GM04503 (cell line): Measurements from ENCODE around the gene COA3.
A peak's percentile ranks its signal among the peaks of the same experiment; 100 is the strongest.

ENCODE experiments used
- DNase-seq: peaks from one replicate; pipeline ENCODE4 v3.0.0-alpha.2; 2012; ENCODE audit warnings: low read depth

The COA3 gene, protein sequence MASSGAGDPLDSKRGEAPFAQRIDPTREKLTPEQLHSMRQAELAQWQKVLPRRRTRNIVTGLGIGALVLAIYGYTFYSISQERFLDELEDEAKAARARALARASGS

DNA sequence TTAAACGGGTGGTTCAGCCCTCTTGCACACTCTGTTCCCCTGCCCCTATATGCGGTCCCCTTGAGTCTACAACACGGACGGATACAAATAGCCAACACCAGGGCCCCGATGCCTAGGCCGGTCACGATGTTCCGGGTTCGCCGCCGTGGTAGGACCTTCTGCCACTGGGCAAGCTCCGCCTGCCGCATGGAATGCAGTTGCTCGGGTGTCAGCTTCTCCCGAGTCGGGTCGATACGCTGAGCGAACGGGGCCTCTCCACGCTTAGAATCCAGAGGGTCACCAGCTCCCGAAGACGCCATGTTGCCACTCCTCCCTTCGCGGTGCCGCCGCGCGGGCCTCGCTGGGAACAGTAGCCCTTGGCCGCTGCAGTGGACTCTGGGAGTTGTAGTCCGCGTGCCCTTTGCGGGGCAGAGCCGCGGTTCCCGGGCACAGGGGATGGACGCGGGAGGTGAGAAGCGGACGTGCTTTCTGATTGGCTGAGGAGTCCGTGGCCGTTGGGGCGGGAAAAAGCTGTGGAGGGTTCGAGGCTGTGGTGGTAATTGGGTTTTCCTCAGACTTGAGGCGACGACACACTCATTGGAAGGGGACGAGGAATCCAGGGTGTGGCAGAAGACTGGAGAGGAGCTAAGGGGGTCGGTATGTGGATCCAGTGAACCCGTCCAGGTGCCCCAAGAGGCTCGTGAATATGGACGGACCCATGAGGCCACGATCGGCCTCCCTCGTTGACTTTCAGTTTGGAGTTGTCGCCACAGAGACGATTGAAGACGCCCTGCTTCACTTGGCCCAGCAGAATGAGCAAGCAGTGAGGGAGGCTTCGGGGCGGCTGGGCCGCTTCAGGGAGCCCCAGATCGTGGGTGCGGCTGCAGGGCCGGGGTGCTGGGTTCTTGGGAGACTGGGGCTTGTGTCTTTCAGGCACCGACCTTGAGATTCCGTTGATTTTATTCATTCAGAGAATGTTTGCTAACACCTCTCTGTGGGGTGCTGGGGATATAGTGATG is at the start of gene COA3, which contains the start of gene CNTD1:
Gene COA3, minus strand, starts transcription at position 322 of the 998 bp plus-strand sequence. Its CDS starts 23 bp downstream, at position 299.
Gene CNTD1, plus strand, starts transcription at position 479 of the 998 bp plus-strand sequence. Its CDS starts 207 bp downstream, at position 686.
- peak; percentile 47 for DNase-seq

DNA sequence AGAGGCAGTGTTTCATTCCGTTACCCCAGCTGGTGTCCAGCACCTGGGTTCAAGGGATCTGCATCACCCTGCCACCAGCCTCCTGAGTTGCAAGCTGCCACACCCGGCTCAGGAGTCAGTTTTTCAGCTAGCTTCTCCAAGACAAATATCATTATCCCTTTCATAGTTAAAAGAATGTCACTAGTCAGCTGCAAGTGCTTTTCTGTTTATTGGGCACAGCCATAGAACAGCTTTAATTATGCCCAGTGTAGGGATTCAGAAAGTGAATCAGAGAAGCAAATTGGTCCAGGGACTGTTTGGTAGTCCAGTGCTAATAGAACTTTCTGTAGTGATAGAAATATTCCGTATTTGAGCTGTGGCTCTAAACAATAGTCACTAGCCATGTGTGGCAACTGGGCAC is 49.6 kb upstream of the COA3 start:
- DNase-seq: no peak

DNA sequence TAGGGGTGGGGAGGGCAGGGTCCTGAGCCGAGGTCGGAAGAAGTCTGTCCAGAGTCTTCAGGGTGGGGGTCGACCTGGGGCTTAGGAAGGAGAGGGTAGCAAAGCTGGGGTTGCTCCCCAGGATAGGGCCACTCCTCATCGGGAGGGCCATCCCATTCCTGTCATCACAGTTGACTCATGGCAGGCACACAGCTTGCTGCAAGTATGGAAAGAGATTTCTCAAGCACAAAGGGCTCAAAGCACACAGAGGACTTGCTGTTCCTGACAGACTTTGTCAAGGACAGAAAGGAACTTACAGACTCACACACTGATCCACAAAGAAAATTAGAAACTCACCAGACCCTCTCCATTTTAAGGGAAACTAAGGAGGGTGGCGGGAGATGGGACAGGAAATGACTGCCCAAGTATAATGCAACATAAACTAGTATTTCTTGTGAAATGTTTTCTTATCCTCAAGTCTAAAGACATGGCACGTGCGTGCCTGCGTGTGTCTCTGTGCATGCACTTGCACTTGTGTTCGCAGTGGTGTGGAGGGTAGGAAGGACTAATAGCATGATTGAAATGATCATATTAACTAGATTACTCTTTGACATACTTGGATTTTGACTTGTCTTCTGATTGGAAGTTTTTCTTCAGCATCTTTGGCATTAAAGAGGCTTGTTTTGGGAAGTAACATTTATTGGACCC is 48.2 kb upstream of the COA3 start:
- peak; percentile 12 for DNase-seq

DNA sequence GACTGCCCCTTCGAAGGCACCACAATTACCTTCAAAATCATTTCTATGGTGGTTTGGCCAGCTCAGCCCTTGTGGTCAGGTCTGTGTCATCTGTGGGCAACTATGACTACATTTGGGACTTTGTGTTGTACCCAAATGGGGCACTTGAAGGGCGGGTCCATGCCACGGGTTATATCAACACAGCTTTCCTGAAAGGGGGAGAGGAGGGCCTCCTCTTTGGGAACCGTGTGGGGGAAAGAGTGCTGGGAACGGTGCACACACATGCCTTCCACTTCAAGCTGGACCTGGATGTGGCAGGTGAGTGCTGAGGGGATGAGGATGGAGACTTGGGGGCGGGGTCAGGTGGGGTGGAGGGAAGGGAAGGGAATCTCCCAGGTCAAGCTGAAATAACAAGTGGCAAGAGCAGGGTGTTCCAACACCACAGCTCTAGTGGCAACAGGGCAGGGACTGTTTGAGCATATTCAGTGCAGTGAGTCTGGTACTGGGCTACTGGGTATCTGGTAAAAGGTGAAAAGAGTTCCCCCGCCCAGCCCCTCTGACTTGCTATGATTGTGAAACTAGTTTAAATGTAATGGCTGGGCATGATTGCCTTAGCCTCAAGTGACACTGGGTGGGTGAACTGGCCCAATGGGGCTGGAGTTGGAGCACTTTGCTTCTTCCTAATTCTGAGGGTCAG is 47.6 kb upstream of the COA3 start:
- DNase-seq: no peak

DNA sequence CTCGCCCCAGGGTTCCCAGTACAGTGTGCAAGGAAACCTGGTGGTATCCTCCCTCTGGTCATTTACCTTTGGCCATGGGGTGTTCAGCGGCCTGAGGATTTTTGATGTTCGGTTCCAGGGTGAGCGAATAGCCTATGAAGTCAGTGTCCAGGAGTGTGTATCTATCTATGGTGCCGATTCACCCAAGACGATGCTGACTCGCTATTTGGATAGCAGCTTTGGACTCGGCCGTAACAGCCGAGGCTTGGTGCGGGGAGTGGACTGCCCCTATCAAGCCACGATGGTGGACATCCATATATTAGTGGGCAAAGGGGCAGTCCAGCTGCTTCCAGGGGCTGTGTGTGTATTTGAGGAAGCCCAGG is 47.0 kb upstream of the COA3 start:
- DNase-seq: no peak

DNA sequence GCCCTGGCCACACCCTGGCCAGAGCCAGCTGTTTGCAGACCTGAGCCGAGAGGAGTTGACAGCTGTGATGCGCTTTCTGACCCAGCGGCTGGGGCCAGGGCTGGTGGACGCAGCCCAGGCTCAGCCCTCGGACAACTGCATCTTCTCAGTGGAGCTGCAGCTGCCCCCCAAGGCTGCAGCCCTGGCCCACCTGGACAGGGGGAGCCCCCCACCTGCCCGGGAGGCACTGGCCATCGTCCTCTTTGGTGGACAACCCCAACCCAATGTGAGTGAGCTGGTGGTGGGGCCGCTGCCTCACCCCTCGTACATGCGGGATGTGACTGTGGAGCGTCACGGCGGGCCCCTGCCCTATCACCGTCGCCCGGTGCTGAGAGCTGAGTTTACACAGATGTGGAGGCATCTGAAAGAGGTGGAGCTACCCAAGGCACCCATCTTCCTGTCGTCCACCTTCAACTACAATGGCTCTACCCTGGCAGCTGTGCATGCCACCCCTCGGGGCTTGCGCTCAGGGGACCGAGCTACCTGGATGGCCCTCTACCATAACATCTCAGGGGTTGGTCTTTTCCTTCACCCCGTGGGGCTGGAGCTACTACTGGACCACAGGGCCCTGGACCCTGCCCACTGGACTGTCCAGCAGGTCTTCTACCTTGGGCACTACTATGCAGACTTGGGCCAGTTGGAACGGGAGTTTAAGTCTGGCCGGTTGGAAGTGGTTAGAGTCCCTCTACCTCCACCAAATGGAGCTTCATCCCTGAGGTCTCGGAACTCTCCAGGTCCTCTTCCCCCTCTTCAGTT is 46.5 kb upstream of the COA3 start:
- DNase-seq: no peak

DNA sequence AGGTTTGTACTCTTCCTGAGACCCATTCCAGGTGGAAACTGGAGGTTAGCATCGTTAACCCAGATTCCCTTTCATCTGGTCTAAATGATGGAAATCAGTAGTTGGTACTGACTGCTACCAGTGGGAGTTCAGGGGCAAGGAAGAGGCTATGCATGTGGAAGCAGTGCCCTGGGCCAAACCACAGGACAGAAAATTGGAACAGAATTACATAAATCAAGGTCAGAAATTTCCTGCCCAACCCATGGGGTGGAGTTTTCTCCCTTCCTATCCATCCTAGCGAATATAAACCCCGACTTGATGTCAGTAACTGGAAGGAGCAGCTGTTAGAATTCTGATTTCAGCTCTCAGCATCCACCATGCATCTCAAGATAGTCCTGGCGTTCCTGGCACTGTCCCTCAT is 45.8 kb upstream of the COA3 start, which contains the start of gene AOC2:
Gene AOC2, plus strand, starts transcription at position 310 of the 400 bp plus-strand sequence. Its CDS starts 47 bp downstream, at position 357.
- DNase-seq: peak; percentile 16

DNA sequence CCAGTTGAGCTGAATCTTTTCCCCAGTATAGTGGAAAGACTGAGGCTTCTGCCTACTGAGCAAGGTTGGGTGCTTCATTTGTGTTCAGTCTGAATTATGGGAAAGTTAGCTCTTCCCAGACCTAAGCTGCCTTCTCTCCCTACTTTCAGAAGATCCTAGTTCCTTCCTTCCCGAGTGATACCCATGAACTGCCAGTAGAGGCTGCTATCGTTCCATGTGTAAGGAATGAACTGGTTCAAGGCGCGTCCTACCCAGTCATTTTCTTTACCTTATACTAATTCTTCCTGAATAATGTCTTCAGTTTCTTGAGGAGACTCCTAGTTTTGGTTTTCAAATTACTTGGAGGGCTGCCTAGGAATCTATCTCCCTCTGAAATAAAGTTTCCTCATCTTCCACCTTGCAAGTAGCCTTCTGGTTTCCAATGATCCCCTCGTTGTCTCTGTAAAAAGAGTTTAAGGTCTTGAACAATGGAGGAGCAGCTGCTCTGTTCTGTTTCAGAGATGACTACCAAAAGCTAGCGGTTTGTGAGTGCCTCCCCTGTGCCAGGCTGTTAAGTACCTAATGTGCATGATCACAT is 44.9 kb upstream of the COA3 start:
- peak; percentile 15 for DNase-seq

DNA sequence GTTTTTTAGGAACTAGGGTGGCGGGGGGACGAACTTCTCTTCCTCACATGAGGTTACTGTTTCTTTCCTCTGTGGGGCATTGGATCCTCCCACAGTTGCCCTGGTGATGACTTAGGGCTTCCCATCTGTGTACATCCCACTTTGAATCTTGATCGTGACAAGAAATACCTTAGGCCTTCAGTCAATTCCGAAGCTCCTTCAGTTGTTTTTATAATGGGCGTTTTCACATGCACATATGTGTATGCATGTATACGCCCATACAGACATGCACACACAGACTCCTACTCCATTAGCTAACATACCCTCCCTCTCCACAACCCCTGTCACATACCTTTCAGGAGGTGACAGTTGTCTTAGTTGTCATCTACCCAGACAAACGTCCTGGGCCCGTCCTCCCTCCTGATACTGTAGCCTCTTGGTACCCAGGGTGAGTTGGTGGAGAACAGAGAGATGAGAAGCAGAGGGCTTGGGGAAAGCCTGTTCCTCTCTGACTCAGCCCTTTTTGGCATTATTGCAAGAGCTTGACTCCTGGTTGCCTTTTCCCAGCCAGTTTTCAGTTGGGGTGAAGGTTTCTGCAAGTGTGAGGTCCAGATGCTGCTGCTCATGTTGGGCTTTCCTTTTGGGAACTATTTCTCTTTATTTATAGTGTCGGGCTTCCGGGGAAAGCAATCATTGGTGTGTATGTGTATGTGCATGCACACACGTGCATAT is 43.6 kb upstream of the COA3 start:
- DNase-seq: no peak

DNA sequence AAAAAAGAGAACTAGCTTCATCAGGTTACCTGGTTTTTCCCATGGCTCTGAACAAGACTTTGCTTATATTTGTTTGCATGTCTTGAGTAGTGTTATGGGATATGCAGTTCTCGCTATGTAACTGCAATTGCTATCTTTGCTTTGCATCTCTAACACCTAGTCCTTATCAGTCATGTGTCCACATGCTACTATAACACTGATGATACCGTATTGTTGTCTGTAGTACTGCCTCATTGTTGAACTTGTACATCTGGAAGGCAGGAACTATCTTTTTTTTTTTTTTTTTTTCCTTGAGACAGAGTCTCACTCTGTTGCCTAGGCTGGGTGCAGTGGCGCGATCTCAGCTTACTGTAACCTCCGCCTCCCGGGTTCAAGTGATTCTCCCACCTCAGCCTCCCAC is 37.2 kb upstream of the COA3 start:
- no peak for DNase-seq

DNA sequence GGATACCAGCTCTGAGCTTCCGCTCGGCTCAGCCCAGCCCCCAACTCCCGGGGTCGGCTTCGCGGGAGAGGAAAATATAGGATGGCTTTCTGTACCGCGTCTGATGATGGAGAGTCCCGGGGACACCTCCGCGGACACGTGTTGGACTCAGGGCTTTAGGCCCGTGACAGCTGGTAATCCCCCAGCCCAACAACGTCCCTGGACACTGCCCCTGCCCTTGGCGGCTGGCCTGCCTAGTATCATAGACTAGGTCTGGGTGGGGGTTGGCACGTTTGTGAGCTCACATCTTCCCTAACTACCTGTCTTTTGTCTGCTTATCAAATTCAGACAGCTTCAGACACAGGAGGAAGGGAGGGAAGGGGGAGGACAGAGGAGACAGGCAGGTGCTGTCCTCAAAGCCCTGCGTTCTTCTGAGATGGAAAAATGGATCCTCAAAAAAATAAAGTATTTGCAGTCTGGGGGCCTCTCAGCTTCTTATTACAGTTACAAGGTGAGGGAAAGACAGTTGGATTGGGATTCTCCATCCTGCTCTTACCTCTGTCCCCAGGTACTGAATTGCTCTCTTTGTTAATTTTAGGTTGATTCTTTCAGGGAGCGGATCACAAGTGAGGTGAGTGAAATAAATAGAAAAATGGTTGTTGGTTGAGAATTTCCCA is 35.4 kb upstream of the COA3 start:
- no peak for DNase-seq

DNA sequence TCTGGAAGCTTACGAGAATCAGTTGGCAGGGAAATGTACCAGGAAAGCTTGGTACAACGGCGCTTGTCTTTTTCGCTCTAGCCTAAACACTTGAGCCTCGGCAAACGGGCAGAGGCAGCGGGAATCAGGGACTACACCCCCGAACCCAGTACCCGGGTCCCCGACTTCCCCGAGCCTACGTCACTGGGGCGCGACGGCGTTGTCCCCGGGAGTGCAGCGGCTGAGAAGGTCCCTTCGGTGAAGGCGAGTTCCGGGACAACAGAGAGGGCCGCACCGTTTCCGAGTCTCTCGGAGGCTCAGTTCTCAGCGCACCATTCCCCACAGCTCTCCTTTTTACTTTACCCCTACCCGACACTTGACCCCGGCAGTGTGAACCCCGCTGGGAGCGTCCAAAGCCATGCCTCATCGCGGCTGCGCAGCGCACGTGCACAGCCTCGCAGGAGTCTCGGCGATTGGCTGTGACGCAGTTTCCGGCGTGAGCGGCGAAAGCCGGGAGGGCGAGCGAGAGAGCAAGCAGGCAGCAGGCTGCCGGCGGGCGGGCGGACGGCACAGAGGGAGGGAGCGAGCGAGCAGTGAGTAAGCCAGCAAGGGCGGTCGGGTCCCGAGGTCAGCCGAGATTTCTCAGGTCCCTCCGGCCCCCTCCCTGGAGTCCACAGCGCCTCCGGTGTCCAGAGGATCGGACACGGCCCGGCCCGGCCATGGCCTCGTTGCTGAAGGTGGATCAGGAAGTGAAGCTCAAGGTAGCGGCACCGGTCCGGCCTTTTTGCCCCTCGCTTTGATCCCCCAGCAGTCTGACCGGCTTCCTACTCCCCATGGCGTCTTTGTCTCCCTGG is 34.6 kb upstream of the COA3 start, which contains the start of gene PSME3:
Gene PSME3, plus strand, starts transcription at position 464 of the 833 bp plus-strand sequence. Its CDS starts 235 bp downstream, at position 699.
- DNase-seq: peak; percentile 68

DNA sequence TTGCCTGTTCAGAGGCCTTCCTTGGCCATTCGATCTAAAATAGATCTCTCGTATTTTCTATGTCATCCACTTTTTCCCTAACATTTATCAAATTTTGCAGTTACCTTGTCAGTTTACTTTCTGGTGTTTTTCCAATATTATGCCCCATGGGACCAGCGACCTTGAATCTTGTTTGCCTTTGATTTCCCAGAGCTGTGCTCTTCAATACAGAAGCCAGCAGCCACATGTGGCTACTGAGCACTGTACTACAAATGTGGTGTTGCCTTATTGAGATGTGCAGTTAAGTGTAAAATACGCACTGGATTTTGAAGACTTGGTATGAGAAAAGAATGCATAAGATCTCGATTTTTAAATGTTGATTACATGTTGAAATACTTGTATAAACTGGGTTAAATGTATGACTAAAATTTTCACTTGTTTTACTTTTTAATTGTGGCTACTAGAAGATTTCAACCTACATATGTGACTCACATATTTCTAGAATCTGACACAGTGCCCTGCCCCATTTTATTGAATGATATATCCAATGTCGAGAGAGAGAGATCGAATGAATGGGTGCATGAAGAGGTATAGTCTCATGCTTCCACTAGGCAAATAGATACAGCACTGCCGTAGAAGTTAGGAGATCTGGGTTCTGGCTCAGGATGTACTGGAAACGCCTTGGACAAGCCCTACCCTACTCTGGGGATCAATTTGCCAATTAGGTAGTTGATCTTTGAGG is 33.9 kb upstream of the COA3 start:
- DNase-seq: no peak

DNA sequence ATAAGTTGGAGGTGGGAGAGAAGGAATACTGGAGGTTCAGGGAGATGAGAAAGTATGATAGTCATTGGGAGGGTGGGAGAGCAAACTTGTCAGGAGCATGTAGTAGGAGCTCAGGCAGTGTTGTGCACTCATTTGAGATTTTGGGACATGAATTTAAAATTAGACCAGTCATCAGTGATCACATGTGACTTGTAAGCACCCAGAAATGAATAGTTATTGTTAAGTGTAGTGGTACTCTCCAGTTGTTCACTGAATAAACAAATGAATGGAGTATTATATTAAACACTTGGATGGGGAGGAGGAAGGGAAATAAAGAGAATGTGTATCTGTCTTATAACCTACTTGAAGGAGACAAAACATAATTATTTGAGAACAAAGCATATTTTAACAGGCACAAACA is 32.5 kb upstream of the COA3 start:
- no peak for DNase-seq

DNA sequence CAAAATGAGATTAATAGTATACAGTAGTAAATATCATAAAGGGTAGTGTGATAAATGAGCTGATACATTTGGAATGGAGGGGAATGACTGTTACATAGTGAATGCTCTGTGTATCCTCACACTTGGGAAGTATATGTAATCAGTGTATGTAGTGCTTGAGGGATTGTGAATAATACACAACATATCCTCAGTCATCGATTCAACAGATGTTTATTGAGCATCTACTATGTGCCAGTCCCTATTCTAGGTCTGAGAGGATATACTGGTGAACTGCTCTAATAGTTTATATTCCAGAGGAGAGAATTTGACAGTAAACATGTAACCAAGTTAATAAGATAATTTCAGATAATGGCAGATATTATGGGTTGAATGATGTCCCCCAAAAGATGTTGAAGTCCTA is 29.0 kb upstream of the COA3 start:
- DNase-seq: no peak

DNA sequence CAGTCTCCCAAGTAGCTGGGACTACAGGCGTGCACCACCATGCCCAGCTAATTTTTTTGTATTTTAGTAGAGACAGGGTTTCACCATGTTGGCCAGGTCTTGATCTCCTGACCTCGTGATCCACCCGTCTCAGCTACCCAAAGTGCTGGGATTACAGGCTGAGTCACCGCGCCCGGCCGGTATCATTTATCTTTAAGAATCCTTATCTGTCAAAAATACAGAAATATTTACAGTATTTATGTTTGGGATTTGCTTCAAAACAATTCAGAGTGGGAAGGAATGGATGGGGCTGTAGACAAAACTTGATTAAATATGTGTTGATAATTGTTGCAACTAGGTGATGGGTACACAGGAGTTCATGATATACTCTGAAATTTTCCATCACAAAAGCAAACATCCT is 22.7 kb upstream of the COA3 start:
- DNase-seq: no peak

DNA sequence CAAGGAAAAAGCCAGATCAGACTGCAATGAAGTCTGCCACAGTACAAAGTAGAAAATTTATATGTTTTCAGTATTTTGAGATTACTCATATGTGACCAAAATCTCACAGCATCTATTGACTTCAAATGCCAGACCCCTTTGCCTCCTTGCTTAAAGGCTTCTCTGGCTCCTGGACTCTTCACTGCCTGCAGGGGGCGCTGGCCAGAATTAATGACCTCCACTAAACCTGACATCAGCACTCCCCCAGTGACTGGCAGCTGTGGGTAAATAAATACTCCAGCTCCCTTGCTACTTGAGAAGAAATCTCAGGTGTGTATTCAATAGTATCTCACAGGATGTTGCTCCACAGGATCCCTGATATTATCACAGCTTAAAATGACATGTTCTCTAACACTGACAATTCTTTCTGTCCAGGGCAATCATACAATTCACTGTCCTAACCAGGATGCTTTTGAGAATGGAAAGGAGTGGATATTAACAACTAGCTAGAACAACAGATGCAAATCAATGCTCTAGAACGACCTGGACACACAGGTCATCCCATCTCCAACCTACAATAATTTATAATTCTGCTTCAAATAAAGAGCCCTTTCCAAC is 21.5 kb upstream of the COA3 start:
- no peak for DNase-seq

DNA sequence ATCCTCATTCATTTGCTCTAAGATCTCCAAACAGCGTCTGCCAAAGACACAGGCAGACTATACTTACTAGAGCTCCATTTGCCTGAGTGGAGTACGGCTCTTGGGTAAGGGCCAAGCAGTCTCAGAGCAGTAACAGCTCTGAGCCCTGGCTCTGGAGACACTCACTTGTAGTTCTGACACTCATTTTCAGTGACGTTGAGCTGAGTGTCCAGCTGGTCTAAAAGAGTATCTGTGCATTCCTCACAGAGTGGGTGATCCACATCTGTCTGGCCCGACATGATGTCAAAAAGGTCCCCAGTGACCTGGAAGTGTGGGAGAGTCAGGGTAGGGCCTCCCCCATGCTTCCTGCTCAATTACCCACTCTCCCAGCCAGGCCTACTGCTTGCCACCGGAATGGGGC is 19.9 kb upstream of the COA3 start:
- DNase-seq: no peak
